ENCODE data around the gene SERPINB8.
A peak's percentile ranks its signal among the peaks of the same experiment; 100 is the strongest.

The SERPINB8 gene

DNA sequence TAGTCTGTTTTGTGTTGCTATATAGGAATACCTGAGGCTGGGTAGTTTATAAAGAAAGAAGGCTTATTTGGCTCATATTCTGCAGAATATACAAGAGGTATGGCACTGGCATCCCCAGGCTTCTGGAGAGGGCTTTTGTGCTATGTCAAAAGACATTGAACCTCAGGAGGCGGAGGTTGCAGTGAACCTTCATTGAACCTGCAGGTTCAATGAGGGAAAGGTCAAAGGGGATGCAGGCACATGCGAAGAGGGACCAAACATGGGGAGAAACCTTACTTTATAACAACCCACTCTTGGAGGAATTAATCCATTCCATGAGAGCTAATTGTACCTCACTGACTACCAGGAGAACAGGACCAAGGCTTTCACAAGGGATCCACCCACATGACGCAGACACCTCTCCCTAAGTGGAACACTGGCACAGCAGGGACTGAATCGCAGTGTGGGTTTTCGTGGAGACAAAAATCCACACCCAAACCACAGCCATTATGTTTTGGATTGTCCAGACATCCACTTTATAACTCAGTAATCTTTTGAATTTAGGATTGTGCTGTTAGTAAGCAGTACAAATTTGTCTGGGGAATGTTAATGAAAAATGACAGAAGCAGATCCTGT lies 4.1 kb upstream of the SERPINB8 start:
- no peak for DNase-seq

DNA sequence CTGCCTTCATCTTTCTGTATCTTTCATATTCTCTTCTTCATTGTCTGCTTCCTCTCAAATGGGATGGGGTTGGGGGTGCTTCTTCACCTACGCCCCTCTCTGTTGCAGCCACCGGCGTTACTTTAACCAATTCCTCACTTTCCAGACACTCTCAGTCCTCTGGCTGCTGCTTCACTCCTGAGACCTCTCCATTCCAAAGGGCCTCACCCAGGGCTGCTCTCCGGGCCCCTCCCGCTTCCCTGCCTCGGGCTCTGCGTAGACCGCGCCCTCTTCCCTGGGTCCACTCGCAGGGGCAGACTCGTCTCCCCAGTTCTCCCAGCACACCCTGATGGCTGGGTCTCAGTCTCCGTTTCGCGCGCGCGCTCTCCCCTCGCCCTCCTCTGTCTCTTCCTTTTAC lies 926 bp downstream of the SERPINB8 start:
- DNase-seq = no peak

DNA sequence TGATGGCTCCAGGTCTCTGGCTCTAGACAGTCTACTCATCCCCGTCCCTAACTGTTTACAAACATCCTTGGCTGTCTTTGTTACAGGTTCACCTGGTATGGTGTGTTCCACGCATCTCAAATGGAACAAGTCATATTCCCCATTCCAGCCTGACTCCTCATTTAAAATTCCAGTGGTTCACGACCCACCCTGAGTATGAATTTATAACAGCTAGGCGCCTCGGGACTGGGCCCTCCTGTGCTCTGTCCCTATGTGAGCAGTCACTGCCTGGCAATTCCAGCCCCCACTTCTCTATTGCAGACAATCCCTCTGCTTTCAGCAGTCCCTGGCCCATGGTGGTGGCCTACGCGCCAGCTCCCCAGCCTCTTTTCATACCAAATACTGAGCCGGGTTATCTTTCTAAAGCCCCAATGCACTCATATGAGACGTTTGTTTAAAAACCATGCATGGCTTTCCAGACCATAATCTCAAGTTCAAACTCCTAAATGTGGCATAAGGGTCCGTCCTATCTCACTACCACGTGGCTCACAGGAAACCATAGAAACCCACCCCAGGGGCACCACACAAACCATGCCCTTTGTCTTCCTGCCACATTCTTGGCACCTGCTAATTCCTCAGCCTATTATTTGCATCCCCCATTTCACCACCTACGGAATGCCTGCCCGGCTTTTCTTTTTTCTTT lies 1.6 kb downstream of the SERPINB8 start:
- no peak for DNase-seq

DNA sequence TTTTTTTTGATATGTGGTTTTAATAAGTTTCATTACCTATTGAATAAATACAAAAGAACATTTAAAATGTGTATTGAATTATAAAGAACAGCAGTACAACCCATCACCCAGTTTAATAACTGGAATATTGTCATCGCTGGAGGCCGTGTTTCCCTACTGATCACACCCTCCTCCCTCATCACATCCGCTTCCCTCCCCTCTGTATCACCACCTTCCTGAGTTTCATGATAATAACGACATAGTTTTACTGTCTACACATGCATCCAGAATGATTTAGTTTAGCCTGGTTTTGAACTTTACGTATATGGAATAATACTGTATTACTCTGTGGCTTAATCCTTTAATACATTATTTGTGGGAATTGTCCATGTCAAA lies 2.1 kb downstream of the SERPINB8 start:
- no peak for DNase-seq

DNA sequence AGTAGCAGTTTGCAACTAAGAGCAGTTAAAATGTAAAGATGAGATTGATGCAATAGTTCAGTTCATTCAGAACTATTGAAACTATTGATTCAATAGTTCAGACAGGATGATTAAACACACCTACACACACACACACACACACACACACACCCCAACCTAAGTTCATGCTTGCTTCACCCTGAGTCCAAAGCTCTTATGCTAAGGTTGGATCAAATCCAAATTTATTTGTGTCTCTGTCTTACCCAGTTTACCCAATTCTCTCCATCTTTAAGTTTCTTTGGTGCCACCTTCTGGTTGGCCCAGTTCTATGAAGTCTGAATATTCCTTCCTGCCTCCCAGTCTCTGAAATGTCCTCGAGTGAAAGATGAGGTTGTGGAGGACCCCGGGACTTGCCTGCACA lies 5.1 kb downstream of the SERPINB8 start:
- DNase-seq = no peak

DNA sequence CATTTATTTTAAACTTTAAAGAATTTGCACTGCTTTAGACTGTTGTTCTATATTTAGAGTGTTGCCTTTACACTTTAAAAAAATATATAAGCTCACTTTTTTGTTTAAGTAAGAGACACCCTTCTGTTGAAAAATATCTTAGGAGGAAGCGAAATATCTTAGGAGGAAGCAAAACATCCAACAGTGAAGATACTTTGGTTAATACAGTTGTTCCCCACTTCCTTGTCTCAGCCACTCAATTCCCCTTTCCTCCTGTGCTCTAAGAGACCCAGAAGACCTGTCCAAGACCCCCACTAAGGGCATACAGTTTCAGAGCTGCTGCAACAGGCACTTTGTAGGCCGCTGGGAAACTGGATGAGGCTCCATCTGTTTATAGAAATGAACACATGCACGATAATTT lies 5.7 kb downstream of the SERPINB8 start:
- DNase-seq = no peak

DNA sequence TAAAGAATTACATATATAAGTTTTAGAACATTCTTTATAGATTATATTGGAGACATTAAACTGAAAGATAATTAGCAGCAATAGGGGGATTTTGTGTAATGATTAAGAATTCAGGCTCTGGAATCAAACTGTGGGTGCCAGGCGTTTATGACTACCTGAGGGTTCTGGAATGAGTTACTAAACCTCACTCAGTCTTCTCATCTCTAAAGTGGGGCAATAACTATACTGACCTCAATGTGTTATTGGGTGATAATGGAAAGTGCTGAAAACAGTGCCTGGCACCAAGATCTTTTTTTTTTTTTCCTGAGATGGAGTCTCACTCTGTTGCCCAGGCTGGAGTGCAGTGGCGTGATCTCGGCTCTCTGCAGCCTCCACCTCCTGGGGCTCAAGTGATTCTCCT lies 7.2 kb downstream of the SERPINB8 start:
- DNase-seq = no peak

DNA sequence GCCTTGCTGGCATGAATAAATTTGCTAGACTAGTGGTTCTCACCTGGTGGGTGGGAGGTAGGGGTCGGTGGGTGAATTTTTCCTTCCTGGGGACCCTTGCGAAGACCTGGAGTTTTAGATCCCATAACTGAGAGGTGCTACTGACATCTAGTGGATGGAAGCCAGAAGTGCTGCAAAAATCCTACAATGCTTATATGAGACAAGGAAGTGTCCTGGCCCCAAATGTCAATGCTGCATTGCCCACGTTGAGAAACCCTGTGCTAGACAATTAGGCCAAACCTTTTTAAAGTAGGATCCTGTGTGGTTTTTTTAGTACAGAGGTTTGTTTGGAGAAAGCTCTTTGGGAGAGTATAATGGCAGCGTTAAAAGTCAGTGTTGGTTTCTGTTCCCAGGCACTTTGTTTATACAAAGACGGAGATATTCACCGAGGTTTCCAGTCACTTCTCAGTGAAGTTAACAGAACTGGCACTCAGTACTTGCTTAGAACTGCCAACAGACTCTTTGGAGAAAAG lies 9.6 kb downstream of the SERPINB8 start:
- peak; percentile 63 for DNase-seq

DNA sequence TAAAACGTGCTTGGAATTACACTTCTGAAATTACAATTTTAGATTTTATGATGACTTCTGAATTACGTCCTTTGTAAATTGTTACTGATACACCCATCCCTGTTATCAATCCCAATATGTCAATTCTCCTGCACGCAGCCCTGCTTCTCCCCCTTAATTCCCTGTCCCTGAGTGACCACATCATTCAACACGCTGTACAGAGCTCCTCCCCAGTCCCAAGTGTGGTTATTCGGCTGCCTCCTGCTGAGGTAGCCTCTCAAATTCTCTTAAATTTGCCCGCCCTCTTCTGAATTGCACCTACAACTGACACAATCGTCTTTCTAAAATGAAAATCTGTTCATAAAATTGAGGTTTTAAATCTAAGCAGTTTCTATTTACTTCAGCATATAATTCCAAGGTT lies 10.1 kb downstream of the SERPINB8 start:
- no peak for DNase-seq

DNA sequence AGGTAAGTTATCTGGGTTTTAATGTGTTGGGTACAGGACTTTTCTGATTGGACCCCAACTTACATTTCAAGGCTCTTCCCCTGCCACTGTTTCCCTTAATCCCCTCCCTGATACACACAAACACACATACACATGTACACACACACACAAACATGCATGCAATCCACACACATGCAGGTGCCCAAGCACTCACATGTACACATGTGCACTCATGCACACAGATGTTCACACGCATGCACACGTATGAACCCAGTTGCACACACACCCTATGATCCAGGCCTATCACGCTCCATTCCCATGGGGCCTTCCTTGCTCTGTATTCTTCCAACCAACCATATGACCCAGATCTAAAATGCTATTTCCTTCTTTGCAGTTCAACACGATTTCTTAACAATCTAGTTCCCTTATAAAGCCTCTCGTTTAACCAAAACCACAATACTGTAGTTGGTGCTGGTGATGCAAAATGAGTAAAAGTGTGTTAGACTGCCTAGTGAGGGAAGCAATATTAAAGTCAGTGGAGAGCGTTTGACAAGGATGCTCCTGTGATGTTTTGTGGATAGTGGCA lies 11.1 kb downstream of the SERPINB8 start:
- no peak for DNase-seq

DNA sequence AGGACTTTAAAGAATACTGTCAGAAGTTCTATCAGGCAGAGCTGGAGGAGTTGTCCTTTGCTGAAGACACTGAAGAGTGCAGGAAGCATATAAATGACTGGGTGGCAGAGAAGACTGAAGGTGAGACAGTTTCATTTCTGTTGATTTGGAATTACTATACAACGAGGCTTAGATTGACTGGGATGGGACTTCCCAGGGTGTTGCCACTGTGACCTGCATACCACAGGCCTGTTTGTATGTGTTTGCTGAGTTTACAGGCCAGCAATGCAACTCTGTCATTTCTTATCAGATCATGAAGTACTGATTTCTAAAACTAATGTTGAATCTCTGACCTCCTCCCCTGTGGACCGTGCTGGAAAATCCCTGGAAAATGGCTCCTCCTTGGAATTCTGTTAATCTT lies 11.8 kb downstream of the SERPINB8 start:
- no peak for DNase-seq

DNA sequence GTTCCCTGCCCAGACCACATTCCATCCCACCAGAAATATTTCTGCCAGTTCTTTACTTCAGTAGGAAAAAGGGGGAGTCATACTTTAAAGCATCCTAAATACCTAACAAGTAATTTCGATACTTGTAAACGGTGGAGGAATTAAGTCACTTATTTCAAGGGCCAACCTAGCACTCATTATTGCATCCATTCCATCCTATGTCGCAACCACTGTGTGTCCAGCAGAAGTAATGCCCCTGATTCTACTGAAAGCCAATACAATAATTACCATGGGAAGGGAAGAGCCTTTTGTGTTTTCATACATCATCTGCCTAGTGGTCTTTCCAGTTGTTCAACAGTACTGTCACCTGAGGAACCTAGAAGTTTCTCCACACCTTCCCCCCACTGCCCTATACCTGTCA lies 12.5 kb downstream of the SERPINB8 start:
- no peak for DNase-seq

DNA sequence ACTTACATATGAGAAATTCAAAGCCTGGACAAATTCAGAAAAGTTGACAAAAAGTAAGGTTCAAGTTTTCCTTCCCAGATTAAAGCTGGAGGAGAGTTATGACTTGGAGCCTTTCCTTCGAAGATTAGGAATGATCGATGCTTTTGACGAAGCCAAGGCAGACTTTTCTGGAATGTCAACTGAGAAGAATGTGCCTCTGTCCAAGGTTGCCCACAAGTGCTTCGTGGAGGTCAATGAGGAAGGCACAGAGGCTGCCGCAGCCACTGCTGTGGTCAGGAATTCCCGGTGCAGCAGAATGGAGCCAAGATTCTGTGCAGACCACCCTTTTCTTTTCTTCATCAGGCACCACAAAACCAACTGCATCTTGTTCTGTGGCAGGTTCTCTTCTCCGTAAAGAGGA lies 17.0 kb downstream of the SERPINB8 start:
- no peak for DNase-seq

DNA sequence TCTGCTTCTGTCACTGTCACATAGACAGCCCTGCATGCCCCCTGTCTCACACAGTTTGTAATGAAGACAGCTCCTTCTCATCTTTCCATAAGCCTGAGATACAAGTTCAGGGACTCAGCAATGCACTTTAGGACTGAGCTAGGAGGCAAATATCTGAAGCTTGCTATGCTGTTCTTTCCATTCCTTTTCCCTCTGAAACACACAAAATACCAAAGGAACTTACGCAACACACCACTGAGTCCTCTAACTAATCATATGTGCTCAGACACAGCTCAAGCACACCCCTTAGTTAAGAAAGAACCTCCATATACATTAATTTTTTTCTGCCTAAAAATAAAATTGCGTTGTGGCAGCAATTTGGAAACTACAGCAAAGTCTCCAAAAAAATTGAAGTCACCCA lies 17.9 kb downstream of the SERPINB8 start:
- DNase-seq = no peak

DNA sequence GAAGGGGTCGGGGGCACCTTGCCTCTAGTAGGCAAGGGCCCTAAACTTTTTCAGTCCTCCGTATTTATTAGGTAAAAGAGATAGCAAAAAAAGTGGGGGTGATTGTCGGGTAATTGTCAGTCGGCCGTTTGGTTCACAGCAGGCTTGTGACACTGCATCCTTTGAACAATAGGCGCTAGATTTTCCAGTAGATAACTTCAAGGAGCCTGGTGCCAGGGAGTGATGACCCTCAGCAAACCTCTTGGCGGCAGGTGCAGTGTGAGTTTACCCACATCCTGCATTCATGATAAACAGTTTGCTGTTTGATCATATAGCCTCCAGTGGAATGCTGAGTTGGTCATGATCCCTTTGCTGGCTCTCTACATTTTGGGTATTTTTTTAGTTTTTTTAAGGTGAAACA lies 22.9 kb downstream of the SERPINB8 start:
- DNase-seq = no peak

DNA sequence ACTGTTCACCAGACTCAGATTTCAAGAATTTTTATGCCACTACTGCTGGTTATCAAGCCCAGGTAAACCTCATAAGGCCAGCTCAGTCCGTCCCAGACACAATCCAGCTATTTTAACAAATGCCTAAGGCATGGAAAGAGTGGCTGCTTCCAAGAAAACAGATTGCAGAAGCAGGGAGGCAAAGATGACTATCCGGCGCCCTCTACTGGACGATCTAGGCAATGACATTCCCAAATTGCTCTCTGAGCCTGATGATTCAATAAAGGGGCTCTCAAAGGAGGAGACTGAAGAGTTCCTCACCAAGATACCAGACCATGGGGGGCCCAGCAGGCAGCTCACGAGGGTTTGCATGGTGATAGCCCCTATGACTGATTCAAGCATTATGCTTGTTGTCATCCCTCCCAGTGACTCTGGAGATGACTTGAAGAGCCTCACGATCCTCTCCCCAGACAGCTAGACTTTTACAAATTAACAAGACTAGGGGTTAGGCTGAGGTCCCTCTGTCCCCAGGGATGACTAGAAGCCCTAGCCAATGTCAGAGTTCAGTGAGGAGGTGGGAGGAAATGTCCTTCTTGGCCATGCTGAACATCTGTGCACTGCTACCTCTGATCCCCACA lies 25.0 kb downstream of the SERPINB8 start:
- peak; percentile 38 for DNase-seq

DNA sequence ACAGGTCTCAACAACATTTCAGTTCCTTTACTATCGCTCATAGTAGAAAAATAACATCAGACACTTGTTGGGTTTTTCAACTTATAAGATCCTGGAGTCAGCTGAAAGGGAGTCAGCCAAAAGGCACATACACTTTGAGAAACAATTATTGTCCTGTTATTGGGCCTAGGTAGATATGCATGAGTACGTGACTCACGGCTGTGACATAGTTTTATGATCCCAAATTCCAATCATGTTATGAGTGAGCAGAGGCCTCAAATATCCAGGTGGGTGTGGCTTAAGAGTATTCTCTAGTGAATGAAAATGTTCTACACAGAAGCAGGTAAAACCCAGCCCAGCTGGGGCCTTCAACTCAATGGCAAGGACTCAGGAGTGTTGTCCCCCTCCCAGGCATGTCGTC lies 27.2 kb downstream of the SERPINB8 start:
- no peak for DNase-seq

DNA sequence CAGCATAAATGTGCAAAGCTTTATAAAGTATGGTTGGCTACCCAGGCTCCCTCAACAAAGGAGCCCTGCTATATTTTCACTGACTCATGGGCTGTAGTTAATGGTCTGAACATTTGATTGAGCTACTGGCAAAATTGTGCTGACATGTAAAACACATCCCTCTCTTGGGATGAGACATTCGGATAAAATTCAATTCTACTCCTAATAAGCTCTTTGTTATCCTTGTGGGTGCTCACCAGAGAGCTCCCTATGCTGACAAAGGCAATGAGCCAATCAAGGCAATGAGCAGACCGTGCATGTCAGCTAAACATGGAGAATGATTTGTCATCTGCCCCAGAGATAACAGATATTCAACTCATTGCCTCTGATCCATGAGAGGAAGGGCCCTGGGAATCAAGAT lies 27.7 kb downstream of the SERPINB8 start:
- no peak for DNase-seq

DNA sequence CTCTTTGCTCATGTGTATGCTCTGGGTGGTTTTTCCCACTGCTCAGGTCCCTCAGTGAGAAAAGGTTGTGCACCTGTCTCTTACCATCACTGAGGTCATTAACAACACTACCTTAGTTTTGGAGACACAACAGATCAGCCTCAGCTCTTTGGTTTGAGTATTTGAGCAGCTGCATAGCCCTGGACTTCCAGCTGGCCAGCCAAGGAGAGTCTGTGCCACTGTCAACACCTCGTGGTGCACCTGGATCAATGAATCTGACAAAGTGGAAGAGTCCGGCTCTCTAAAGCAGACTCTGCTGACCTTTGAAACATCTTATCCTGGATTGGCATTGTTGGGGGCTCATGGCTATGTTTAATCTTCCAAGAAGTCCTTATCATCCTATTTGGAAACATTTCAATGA lies 30.0 kb downstream of the SERPINB8 start:
- DNase-seq = no peak

DNA sequence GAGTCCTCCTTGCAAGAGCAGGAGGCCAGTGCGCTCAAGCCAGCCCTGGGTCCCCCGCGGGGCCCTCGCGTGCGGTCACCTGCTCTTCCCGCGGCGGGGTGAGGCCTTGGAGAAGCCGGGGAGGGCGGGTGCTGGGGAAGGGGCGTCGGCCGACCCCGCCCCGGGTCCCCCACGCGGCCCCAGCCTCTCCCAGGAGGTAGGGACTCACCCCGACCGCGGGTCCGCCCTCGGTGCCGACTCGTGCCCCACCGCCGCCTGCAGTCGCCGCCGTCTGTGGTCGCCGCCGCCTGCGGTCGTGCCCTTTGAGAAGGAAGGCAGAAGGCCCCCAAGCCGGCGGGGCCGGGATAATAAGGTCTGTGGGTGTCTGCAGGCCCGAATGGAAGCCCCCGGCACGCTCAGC lies 32.7 kb downstream of the SERPINB8 start:
- no peak for DNase-seq

DNA sequence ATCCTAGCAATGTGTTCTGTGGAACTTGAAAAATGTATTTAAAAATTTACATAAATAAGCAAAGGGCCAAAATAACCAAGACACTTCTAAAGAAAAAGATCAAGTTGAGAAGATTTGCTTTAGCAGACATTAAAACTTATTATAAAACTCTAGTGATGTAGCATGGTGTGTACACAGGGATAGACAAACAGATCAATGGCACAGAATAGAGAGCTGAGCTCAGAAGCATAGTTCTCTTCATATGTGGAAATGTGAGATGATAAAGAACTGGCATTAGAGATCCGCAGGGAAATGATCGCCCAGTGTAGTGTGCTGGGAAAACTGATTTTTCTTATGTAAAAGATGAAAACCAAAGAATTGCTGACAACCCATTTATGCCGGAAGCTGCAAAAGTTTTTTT lies 39.4 kb downstream of the SERPINB8 start:
- no peak for DNase-seq

DNA sequence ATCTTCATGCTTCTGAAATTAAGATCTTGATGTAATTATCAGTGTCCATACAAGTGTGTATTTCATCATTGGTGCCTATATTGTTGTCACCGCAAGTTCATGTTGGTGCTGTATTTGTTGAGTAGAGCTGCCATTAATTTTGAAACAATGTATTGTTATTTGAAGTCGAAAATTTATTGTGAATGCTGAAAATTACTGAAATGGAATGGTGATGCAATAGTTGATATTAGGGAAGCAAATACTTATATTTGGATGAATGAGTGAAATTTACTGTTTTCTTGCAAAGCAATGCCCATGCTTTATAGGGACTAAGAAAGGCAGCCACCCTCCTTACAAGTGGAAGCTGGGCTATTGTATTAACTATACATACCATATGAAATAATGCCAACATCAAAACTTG lies 41.6 kb downstream of the SERPINB8 start:
- DNase-seq = no peak

DNA sequence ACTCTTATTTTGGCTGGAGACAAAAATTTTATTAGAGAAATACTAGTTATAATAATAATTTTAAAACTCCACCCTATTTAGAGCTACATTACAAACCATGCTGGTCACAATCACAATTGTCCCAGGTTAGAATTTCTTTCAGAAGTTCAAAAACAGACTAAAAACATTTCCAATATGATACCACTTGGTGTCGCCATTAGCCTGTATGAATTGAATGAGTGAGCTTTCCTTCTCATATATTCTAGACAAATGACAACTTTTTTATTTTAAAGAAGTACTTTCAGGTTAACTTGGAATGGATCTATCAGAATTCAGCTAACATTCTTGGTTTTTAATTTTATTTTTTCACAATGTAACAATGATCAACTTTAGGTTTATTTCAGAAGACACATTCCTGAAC lies 48.0 kb downstream of the SERPINB8 start:
- DNase-seq = no peak

Measured in retina (tissue), 1 donor.